SH-SY5Y (cell line): Measurements from ENCODE around the gene MCTP2.

Source experiments
- GATA2 ChIP-seq: IDR thresholded peaks from 2 replicates; pipeline ENCODE4 v1.6.1; 2011; ENCODE audit warnings: mild to moderate bottlenecking, low read depth, low read length
- GATA3 ChIP-seq: IDR thresholded peaks from 2 replicates; pipeline ENCODE4 v1.6.1; 2011; ENCODE audit warnings: low read depth, mild to moderate bottlenecking, low read length, moderate library complexity

MCTP2 gene

GRCh38 chr15:94460624-94461023, 229.3 kb downstream of the MCTP2 start:
- TF ChIP-seq GATA3 = no peak
- no peak for TF ChIP-seq GATA2

- TF ChIP-seq GATA2 = no peak
- TF ChIP-seq GATA3 = no peak
Observed at GRCh38 chr15:94467034-94467433, 235.7 kb downstream of the MCTP2 start.

- TF ChIP-seq GATA3 = no peak
- TF ChIP-seq GATA2 = no peak
Observed at GRCh38 chr15:94470492-94470891, 239.1 kb downstream of the MCTP2 start.

- TF ChIP-seq GATA2 = no peak
- no peak for TF ChIP-seq GATA3
Observed at GRCh38 chr15:94476686-94477085, 245.3 kb downstream of the MCTP2 start.

GRCh38 chr15:94477913-94478553, 246.7 kb downstream of the MCTP2 start:
- no peak for TF ChIP-seq GATA3
- no peak for TF ChIP-seq GATA2

GRCh38 chr15:94478763-94479162, 247.4 kb downstream of the MCTP2 start:
- no peak for TF ChIP-seq GATA2
- no peak for TF ChIP-seq GATA3

GRCh38 chr15:94480289-94480834, 249.0 kb downstream of the MCTP2 start:
- TF ChIP-seq GATA3 (0 out of 2 replicates have a peak, but pooled peaks have one; percentile 47), GATA2 (peak; percentile 33; the same call in 1 of the 2 replicates)

GRCh38 chr15:94485148-94485719, 253.9 kb downstream of the MCTP2 start:
- no peak for TF ChIP-seq GATA2

- TF ChIP-seq GATA3 = no peak
Observed at GRCh38 chr15:94487635-94488034, 256.3 kb downstream of the MCTP2 start.

- TF ChIP-seq GATA3 (no peak), GATA2 (no peak)
Observed at GRCh38 chr15:94493176-94493575, 261.8 kb downstream of the MCTP2 start.

GRCh38 chr15:94494732-94495131, 263.4 kb downstream of the MCTP2 start:
- TF ChIP-seq GATA2 (no peak), GATA3 (no peak)

- TF ChIP-seq GATA2 (no peak), GATA3 (no peak)
Observed at GRCh38 chr15:94503293-94503692, 271.9 kb downstream of the MCTP2 start.

GRCh38 chr15:94509259-94509658, 277.9 kb downstream of the MCTP2 start:
- TF ChIP-seq GATA2 = no peak
- no peak for TF ChIP-seq GATA3

- TF ChIP-seq GATA3 (no peak), GATA2 (no peak)
Observed at GRCh38 chr15:94522125-94522524, 290.8 kb downstream of the MCTP2 start.

- TF ChIP-seq GATA2 (peak; percentile 87), GATA3 (peak; percentile 58; the same call in 1 of the 2 replicates)
Observed at GRCh38 chr15:94523873-94524272, 292.5 kb downstream of the MCTP2 start.

- TF ChIP-seq GATA3 = no peak
- no peak for TF ChIP-seq GATA2
Observed at GRCh38 chr15:94524565-94524964, 293.2 kb downstream of the MCTP2 start.
